ENCODE data around the gene GLT8D2. TPM values are rescaled to one million over a fixed set of nuclear protein-coding genes. Genes with fewer than 3 reads are reported as not detected.
"Not testable (repeated sequence)": the region's sequence is repeated elsewhere in the genome, so short reads cannot be mapped to it uniquely, and the experiment has no call there.

The GLT8D2 gene
- total RNA-seq, 2 donors from 2014 or later = 0.23 to 0.36 TPM

GRCh38 chr12:104048162-104048561, 1.8 kb downstream of the GLT8D2 start:
- Mint-ChIP-seq H3K9me3 (no peaks in the 10 kb centered on the region), H3K4me1 (ENCODE audit: low read depth) (peaks cover 9% of the 10 kb centered on the region), H3K27ac (no peak overlapping the region), H3K27me3 (ENCODE audit: low read depth) (peaks cover 38% of the 10 kb centered on the region), H3K4me3 (no peak overlapping the region), H3K36me3 (ENCODE audit: insufficient read depth in 2 of 2) (no peaks in the 10 kb centered on the region)
- no peak for DNase-seq
- no peak for ATAC-seq (replicated peaks in 1 of 2)

- H3K4me1 Mint-ChIP-seq (ENCODE audit: low read depth) = peaks cover 9% of the 10 kb centered on the region
Measured at GRCh38 chr12:104046306-104046705, 3.7 kb downstream of the GLT8D2 start.

DNA sequence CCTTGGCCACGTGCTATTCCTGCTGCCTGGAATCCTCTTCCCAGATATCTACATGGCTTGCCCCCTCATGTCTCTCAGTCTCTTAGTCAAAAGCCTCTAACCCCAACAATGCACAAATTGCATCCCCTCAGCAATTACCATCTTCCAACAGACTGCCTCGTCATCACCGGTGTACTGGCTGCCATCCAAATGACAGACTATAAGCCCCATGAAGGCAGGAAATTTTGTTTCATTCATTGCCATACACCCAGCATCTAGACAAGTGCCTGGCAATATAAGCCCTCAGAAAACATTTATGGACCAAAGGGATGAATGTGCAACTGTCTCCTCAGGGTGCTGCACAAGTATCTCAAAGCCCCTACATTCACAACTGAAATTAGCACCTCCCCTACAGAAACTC, 5.8 kb downstream of the GLT8D2 start:
- Mint-ChIP-seq H3K36me3 (ENCODE audit: insufficient read depth in 2 of 2) (no peaks in the 10 kb centered on the region), H3K27ac (no peak overlapping the region), H3K4me3 (no peak overlapping the region), H3K4me1 (ENCODE audit: low read depth) (no peaks in the 10 kb centered on the region), H3K9me3 (no peaks in the 10 kb centered on the region), H3K27me3 (ENCODE audit: low read depth) (peaks cover 14% of the 10 kb centered on the region)
- ATAC-seq (replicated peaks in 1 of 2) (no peak), DNase-seq (no peak)

More at GRCh38 chr12:104046306-104046705, 3.7 kb downstream of the GLT8D2 start:
- DNase-seq (no peak), ATAC-seq (replicated peaks in 1 of 2) (no peak)
- H3K27ac Mint-ChIP-seq = no peak overlapping the region
- peaks cover 29% of the 10 kb centered on the region for H3K27me3 Mint-ChIP-seq (ENCODE audit: low read depth)
- no peaks in the 10 kb centered on the region for H3K36me3 Mint-ChIP-seq (ENCODE audit: insufficient read depth in 2 of 2)
- H3K4me3 Mint-ChIP-seq = no peak overlapping the region
- H3K9me3 Mint-ChIP-seq = no peaks in the 10 kb centered on the region

DNA sequence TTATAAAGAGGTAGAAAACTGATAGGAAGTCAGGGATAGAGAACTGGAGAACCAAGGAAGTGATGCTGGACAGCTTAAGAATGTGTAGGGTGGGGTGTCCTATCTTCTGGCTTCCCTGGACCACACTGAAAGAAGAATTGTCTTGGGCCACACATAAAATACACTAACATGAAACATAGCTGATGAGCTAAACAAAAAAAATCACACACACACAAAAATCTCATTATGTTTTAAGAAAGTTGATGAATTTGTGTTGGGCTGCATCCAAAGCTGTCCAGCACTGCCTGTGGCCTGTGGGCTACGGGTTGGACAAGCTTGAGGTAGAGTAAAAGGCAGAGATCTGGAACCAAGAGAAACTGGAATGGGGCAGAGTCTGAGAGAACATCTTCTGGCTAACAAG, 7.4 kb downstream of the GLT8D2 start:
- Mint-ChIP-seq H3K36me3 (ENCODE audit: insufficient read depth in 2 of 2) (no peaks in the 10 kb centered on the region), H3K4me3 (no peak overlapping the region), H3K27ac (no peak overlapping the region), H3K9me3 (no peaks in the 10 kb centered on the region), H3K4me1 (ENCODE audit: low read depth) (no peaks in the 10 kb centered on the region), H3K27me3 (ENCODE audit: low read depth) (peaks cover 5% of the 10 kb centered on the region)
- no peak for ATAC-seq (replicated peaks in 1 of 2)
- DNase-seq = no peak

DNA sequence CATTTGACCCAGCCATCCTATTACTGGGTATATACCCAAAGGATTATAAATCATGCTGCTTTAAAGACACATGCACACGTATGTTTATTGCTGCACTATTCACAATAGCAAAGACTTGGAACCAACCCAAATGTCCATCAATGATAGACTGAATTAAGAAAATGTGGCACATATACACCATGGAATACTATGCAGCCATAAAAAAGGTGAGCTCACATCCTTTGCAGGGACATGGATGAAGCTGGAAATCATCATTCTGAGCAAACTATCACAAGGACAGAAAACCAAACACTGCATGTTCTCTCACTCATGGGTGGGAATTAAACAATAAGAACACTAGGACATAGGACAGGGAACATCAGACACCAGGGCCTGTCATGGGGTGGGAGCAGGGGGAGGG, 10.2 kb downstream of the GLT8D2 start:
- not testable (repeated sequence) for H3K27ac Mint-ChIP-seq; ATAC-seq (replicated peaks in 1 of 2); H3K4me1 Mint-ChIP-seq (ENCODE audit: low read depth); H3K36me3 Mint-ChIP-seq (ENCODE audit: insufficient read depth in 2 of 2); H3K9me3 Mint-ChIP-seq; H3K4me3 Mint-ChIP-seq; DNase-seq
- peaks cover 26% of the 10 kb centered on the region for H3K27me3 Mint-ChIP-seq (ENCODE audit: low read depth)

- ATAC-seq (replicated peaks in 1 of 2); H3K36me3 Mint-ChIP-seq (ENCODE audit: insufficient read depth in 2 of 2); H3K4me1 Mint-ChIP-seq (ENCODE audit: low read depth); H3K4me3 Mint-ChIP-seq; DNase-seq; H3K27ac Mint-ChIP-seq; H3K9me3 Mint-ChIP-seq: not testable (repeated sequence)
- peaks cover 27% of the 10 kb centered on the region for H3K27me3 Mint-ChIP-seq (ENCODE audit: low read depth)
Measured at GRCh38 chr12:104036143-104036542, 13.8 kb downstream of the GLT8D2 start.

GRCh38 chr12:104030596-104030995, 19.4 kb downstream of the GLT8D2 start:
- H3K9me3 Mint-ChIP-seq; DNase-seq; H3K36me3 Mint-ChIP-seq (ENCODE audit: insufficient read depth in 2 of 2); H3K4me3 Mint-ChIP-seq; H3K27ac Mint-ChIP-seq; H3K4me1 Mint-ChIP-seq (ENCODE audit: low read depth); ATAC-seq (replicated peaks in 1 of 2): not testable (repeated sequence)
- H3K27me3 Mint-ChIP-seq (ENCODE audit: low read depth) = peaks cover 36% of the 10 kb centered on the region

GRCh38 chr12:104026841-104027599, 23.0 kb downstream of the GLT8D2 start:
- DNase-seq (no peak), ATAC-seq (replicated peaks in 1 of 2) (no peak)
- Mint-ChIP-seq H3K4me3 (no peak overlapping the region), H3K36me3 (ENCODE audit: insufficient read depth in 2 of 2) (peaks cover 0 to 2% of the 10 kb centered on the region in 2 donors), H3K4me1 (ENCODE audit: low read depth) (no peaks in the 10 kb centered on the region), H3K27me3 (ENCODE audit: low read depth) (peaks cover 27% of the 10 kb centered on the region), H3K27ac (no peak overlapping the region), H3K9me3 (no peaks in the 10 kb centered on the region)

- no peak for ATAC-seq (replicated peaks in 1 of 2)
- no peak overlapping the region for H3K27ac Mint-ChIP-seq
- no peaks in the 10 kb centered on the region for H3K4me1 Mint-ChIP-seq (ENCODE audit: low read depth)
- H3K9me3 Mint-ChIP-seq = no peaks in the 10 kb centered on the region
- peaks cover 0 to 2% of the 10 kb centered on the region in 2 donors for H3K36me3 Mint-ChIP-seq (ENCODE audit: insufficient read depth in 2 of 2)
- H3K27me3 Mint-ChIP-seq (ENCODE audit: low read depth) = peaks cover 34% of the 10 kb centered on the region
- no peak for DNase-seq
- H3K4me3 Mint-ChIP-seq = no peak overlapping the region
Measured at GRCh38 chr12:104025771-104026170, 24.2 kb downstream of the GLT8D2 start.

DNA sequence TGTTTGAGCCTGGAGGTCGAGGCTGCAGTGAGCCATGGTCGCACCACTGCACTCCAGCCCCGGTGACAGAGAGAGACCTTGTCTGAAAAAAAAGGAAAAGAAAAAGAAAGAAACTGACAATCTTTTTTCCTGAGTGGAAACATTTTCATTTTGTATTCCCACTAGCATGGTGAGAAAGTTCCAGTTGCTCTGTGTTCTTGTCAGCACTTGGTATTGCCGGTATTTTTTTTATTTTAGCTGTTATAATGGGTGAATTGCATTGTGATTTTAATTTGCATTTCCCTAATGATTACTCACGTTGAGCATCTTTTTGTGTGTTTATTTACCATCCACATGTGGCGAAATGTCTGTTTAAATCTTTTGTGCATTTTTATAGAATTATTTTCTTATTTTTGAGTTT, 25.6 kb downstream of the GLT8D2 start:
- ATAC-seq (replicated peaks in 1 of 2) (no peak), DNase-seq (no peak)
- Mint-ChIP-seq H3K27ac (no peak overlapping the region), H3K9me3 (no peaks in the 10 kb centered on the region), H3K4me1 (ENCODE audit: low read depth) (no peaks in the 10 kb centered on the region), H3K36me3 (ENCODE audit: insufficient read depth in 2 of 2) (peaks cover 0 to 2% of the 10 kb centered on the region in 2 donors), H3K4me3 (no peak overlapping the region), H3K27me3 (ENCODE audit: low read depth) (peaks cover 48% of the 10 kb centered on the region)

GRCh38 chr12:104023710-104024109, 26.3 kb downstream of the GLT8D2 start:
- Mint-ChIP-seq H3K27me3 (ENCODE audit: low read depth) (peaks cover 46% of the 10 kb centered on the region), H3K36me3 (ENCODE audit: insufficient read depth in 2 of 2) (peaks cover 0 to 2% of the 10 kb centered on the region in 2 donors), H3K9me3 (no peaks in the 10 kb centered on the region), H3K4me1 (ENCODE audit: low read depth) (no peaks in the 10 kb centered on the region), H3K27ac (no peak overlapping the region), H3K4me3 (no peak overlapping the region)
- no peak for DNase-seq
- ATAC-seq (replicated peaks in 1 of 2) = no peak

DNA sequence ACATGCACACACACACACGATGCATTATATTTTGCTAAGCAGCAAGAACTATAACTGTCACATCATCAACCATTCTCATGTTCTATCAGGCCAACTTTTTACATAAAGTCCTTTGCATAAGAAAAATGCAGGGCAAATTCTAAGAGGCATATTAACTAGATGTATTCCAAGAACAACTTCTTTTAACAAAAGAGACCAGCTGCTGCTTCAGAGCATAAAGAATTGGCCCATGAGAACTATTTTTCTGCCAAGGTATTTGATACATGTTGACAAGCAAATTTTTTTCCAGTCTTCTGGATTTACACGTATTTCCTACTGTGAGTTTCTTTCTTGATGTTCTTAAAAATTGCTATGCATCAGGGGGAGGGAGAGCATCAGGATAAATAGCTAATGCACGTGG, 27.2 kb downstream of the GLT8D2 start:
- DNase-seq = no peak
- Mint-ChIP-seq H3K27me3 (ENCODE audit: low read depth) (peaks cover 42% of the 10 kb centered on the region), H3K36me3 (ENCODE audit: insufficient read depth in 2 of 2) (peaks cover 0 to 2% of the 10 kb centered on the region in 2 donors), H3K4me3 (no peak overlapping the region), H3K4me1 (ENCODE audit: low read depth) (no peaks in the 10 kb centered on the region), H3K27ac (no peak overlapping the region), H3K9me3 (no peaks in the 10 kb centered on the region)
- no peak for ATAC-seq (replicated peaks in 1 of 2)

- not testable (repeated sequence) for DNase-seq; ATAC-seq (replicated peaks in 1 of 2); H3K4me3 Mint-ChIP-seq; H3K9me3 Mint-ChIP-seq; H3K4me1 Mint-ChIP-seq (ENCODE audit: low read depth); H3K36me3 Mint-ChIP-seq (ENCODE audit: insufficient read depth in 2 of 2)
- peak overlapping the region; percentile 8 for H3K27ac Mint-ChIP-seq
- peaks cover 34% of the 10 kb centered on the region for H3K27me3 Mint-ChIP-seq (ENCODE audit: low read depth)
Measured at GRCh38 chr12:104021862-104022261, 28.1 kb downstream of the GLT8D2 start.

- H3K4me3 Mint-ChIP-seq = no peak overlapping the region
- no peaks in the 10 kb centered on the region for H3K36me3 Mint-ChIP-seq (ENCODE audit: insufficient read depth in 2 of 2)
- DNase-seq (no peak), ATAC-seq (replicated peaks in 1 of 2) (no peak)
- H3K27me3 Mint-ChIP-seq (ENCODE audit: low read depth) = peaks cover 1% of the 10 kb centered on the region
- peaks cover 0 to 2% of the 10 kb centered on the region in 2 donors for H3K9me3 Mint-ChIP-seq
- no peak overlapping the region for H3K27ac Mint-ChIP-seq
- no peaks in the 10 kb centered on the region for H3K4me1 Mint-ChIP-seq (ENCODE audit: low read depth)
Measured at GRCh38 chr12:104012331-104012730, 37.7 kb downstream of the GLT8D2 start.

All from activated T-cell treated with anti-CD3 and anti-CD28 coated beads, Interleukin-2, amount 50 U/mL, for 72 hours (primary cell).